Right atrium auricular region (tissue), 2 donors: ENCODE measurements around the gene PRKCA. TPM values are rescaled to one million over a fixed set of nuclear protein-coding genes. Genes with fewer than 3 reads are reported as not detected.
A peak's percentile ranks its signal among the peaks of the same experiment; 100 is the strongest.
"Not testable (repeated sequence)": the region's sequence is repeated elsewhere in the genome, so short reads cannot be mapped to it uniquely, and the experiment has no call there.

Source experiments
- DNase-seq: peaks from one replicate; pipeline ENCODE4 v3.0.0-alpha.2; 2019; ENCODE audit warnings: low spot score
- H3K27ac ChIP-seq, 2 donors: fragments of 200-600 bp; sonication (generic); 1 replicate in 1 of 2; 2 replicates in 1 of 2; pipeline ENCODE4 v1.5.1; 2016 to 2019
- H3K27me3 ChIP-seq, 2 donors: fragments of 200-600 bp; sonication (generic); one replicate each; pipeline versions ENCODE4 v1.5.1 to v1.6.0; 2017 to 2019
- H3K36me3 ChIP-seq: fragments of 200-600 bp; sonication (generic); one replicate; pipeline ENCODE4 v1.5.1; 2016
- H3K4me1 ChIP-seq, 2 donors: fragments of 200-600 bp; sonication (generic); one replicate each; pipeline versions ENCODE4 v1.5.1 to v1.6.0; 2017 to 2019
- H3K4me3 ChIP-seq, 2 donors: fragments of 200-600 bp; sonication (generic); 1 replicate in 1 of 2; 2 replicates in 1 of 2; pipeline ENCODE4 v1.5.1; 2017 to 2019; ENCODE audit warnings: mild to moderate bottlenecking in 1 of 2, moderate library complexity in 1 of 2
- H3K9me3 ChIP-seq, 2 donors: fragments of 200-600 bp; sonication (generic); one replicate each; pipeline ENCODE4 v1.5.1; 2019
- total RNA-seq, 2 donors: library from RNA; depleted of rRNA; stranded (reverse); fragments of >200 nt; gene quantifications; one replicate each; pipeline ENCODE4 v1.1.0, GENCODE V29; 2016
- TF ChIP-seq, protein P1 (sequence below), 2 donors: fragments of 200-600 bp; sonication (generic); IDR thresholded peaks; one replicate each; pipeline ENCODE4 v1.5.1; 2019; ENCODE audit warnings: antibody characterized with exemption in 2 of 2

PRKCA gene
- total RNA-seq, 2 donors from 2014 or later, result 6.4 to 6.6 TPM

- no peaks in the 10 kb centered on the region for H3K27me3 ChIP-seq
- no peak overlapping the region for H3K27ac ChIP-seq
- no peaks in the 10 kb centered on the region for H3K4me1 ChIP-seq
- H3K36me3 ChIP-seq, result no peaks in the 10 kb centered on the region
- H3K4me3 ChIP-seq, result no peak overlapping the region
- H3K9me3 ChIP-seq, result no peaks in the 10 kb centered on the region
- no peak for DNase-seq
- TF ChIP-seq, protein P1, sequence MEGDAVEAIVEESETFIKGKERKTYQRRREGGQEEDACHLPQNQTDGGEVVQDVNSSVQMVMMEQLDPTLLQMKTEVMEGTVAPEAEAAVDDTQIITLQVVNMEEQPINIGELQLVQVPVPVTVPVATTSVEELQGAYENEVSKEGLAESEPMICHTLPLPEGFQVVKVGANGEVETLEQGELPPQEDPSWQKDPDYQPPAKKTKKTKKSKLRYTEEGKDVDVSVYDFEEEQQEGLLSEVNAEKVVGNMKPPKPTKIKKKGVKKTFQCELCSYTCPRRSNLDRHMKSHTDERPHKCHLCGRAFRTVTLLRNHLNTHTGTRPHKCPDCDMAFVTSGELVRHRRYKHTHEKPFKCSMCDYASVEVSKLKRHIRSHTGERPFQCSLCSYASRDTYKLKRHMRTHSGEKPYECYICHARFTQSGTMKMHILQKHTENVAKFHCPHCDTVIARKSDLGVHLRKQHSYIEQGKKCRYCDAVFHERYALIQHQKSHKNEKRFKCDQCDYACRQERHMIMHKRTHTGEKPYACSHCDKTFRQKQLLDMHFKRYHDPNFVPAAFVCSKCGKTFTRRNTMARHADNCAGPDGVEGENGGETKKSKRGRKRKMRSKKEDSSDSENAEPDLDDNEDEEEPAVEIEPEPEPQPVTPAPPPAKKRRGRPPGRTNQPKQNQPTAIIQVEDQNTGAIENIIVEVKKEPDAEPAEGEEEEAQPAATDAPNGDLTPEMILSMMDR (IDR thresholded peaks at IDR 0.05), result no peak
These were observed 318.1 kb downstream of the PRKCA start for GRCh38 chr17:66620528-66620927.

- not testable (repeated sequence) for H3K9me3 ChIP-seq, H3K4me1 ChIP-seq, H3K27me3 ChIP-seq, H3K27ac ChIP-seq, DNase-seq, H3K4me3 ChIP-seq, H3K36me3 ChIP-seq
These were observed 322.2 kb downstream of the PRKCA start for GRCh38 chr17:66624630-66625029.

GRCh38 chr17:66625311-66625767 is 322.9 kb downstream of the PRKCA start:
- no peaks in the 10 kb centered on the region for H3K36me3 ChIP-seq
- H3K4me3 ChIP-seq, result no peak overlapping the region
- H3K9me3 ChIP-seq, result no peaks in the 10 kb centered on the region
- H3K27ac ChIP-seq, result no peak overlapping the region
- no peaks in the 10 kb centered on the region for H3K27me3 ChIP-seq
- TF ChIP-seq, protein P1 (IDR thresholded peaks at IDR 0.05), result peak; percentile 26 to 68
- H3K4me1 ChIP-seq, result no peaks in the 10 kb centered on the region
- DNase-seq, result no peak

GRCh38 chr17:66627985-66628384 is 325.6 kb downstream of the PRKCA start:
- Histone ChIP-seq H3K27ac (no peak overlapping the region), H3K36me3 (no peaks in the 10 kb centered on the region), H3K4me1 (no peaks in the 10 kb centered on the region), H3K9me3 (no peaks in the 10 kb centered on the region), H3K27me3 (no peaks in the 10 kb centered on the region), H3K4me3 (no peak overlapping the region)
- DNase-seq, result no peak
- TF ChIP-seq, protein P1 (IDR thresholded peaks at IDR 0.05), result no peak

DNA sequence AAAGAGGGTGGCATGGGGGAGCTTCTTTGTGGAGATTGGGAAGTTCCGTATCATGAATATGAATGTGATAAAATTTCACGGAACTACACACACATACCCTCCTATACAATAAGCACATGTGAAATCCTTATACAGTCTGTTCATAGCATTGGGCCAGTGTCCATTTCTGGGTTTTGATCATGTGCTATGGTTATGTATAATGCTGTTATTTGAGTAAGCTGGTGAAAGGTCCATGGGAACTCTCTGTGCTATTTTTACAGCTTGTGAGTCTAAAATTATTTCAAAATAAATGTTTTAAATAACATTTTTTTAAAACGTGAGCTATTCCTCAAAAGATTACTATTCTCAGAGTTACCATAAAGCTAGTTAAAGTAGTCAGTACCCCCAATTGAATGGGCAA is 327.3 kb downstream of the PRKCA start:
- TF ChIP-seq, protein P1 (IDR thresholded peaks at IDR 0.05), result no peak
- Histone ChIP-seq H3K4me1 (no peaks in the 10 kb centered on the region), H3K27ac (no peak overlapping the region), H3K36me3 (no peaks in the 10 kb centered on the region), H3K4me3 (no peak overlapping the region), H3K9me3 (no peaks in the 10 kb centered on the region), H3K27me3 (no peaks in the 10 kb centered on the region)
- DNase-seq, result no peak

DNA sequence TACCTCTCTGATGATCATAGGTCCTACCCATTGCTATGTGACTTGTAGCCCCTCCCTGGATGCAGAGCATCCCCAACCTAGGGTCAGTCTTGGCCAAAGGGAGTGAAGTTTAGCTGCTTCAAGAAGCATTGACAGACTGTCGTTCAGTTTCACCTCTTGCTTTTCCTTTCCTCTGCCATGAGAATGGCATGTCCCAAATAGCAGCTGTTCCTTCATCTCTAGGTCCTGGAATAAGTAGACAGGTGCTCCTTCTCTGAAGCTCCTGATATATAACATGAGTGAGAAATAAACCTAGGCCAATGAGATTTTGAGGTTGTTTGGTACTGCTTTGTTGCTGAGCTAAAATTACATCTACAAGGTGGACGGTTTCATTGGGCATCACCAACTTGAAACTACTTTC is 328.0 kb downstream of the PRKCA start:
- Histone ChIP-seq H3K27me3 (no peaks in the 10 kb centered on the region), H3K36me3 (no peaks in the 10 kb centered on the region), H3K4me3 (no peak overlapping the region), H3K27ac (no peak overlapping the region), H3K4me1 (no peaks in the 10 kb centered on the region), H3K9me3 (no peaks in the 10 kb centered on the region)
- TF ChIP-seq, protein P1 (IDR thresholded peaks at IDR 0.05), result no peak
- no peak for DNase-seq
